ENCODE measurements around the gene LRRN2. TPM values are rescaled to one million over a fixed set of nuclear protein-coding genes. Genes with fewer than 3 reads are reported as not detected.

The LRRN2 gene
- total and polyA plus RNA-seq, 2 donors (not counting 1 experiment from before 2014, with no cell fraction given), result not detected

DNA sequence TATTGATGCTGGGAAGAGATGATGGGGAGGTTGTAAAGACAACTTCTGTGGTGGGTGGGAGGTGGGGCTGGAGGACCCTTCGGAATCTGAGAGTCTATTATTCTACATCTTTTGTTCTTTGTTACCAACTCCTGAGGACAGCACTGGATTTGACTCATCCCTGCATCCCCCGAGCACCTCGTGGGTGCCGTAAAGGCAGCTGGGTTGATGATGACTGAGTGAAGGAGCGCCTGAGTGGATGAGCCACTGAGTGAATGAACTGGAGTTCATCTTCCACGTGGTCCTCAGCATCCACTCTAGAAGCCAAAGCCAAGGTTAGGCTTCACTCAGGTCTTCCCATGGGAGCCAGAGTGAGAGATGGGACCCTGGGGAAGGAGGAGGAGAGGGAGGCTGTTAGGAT, 77.6 kb downstream of the LRRN2 start:
- no peak for DNase-seq (ENCODE audit: low read depth in 2 of 2)
- Histone ChIP-seq H2AFZ (ENCODE audit: low read length) (no peak overlapping the region), H3K4me3 (replicated peaks in 1 of 4; ENCODE audit: control extremely low read depth in 1 of 4, insufficient read depth in 1 of 4, low read depth in 3 of 4, low read length in 4 of 4) (no peak overlapping the region), H4K20me1 (ENCODE audit: control insufficient read depth, extremely low read depth, insufficient read depth, low read length) (no peaks in the 10 kb centered on the region), H3K4me1 (ENCODE audit: control insufficient read depth, extremely low read depth, insufficient read depth, low read length) (no peaks in the 10 kb centered on the region), H3K9me3 (ENCODE audit: control insufficient read depth, insufficient read depth, low read depth, low read length) (no peaks in the 10 kb centered on the region), H3K27me3 (ENCODE audit: control insufficient read depth, insufficient read depth, low read length) (peaks cover 31% of the 10 kb centered on the region), H3K79me2 (ENCODE audit: control insufficient read depth, insufficient read depth, low read length) (no peaks in the 10 kb centered on the region), H3K9ac (ENCODE audit: insufficient read depth, low read length) (no peak overlapping the region), H3K36me3 (ENCODE audit: control insufficient read depth, insufficient read depth, low read length) (no peaks in the 10 kb centered on the region), H3K27ac (ENCODE audit: insufficient read depth, low read length) (no peak overlapping the region), H3K4me2 (ENCODE audit: extremely low read depth, insufficient read depth, low read length) (no peak overlapping the region)
- TF ChIP-seq EZH2 (IDR thresholded peaks at IDR 0.05; ENCODE audit: low read length, missing control alignments) (no peak), CTCF (conservative IDR thresholded peaks at IDR 0.05 in 1 of 2, IDR thresholded peaks at IDR 0.05 in 1 of 2; ENCODE audit: low read depth in 1 of 2, low read length in 2 of 2) (no peak)

- Histone ChIP-seq H3K27me3 (ENCODE audit: control insufficient read depth, insufficient read depth, low read length) (peaks cover 34% of the 10 kb centered on the region), H3K4me3 (replicated peaks in 1 of 4; ENCODE audit: control extremely low read depth in 1 of 4, insufficient read depth in 1 of 4, low read depth in 3 of 4, low read length in 4 of 4) (no peak overlapping the region), H3K4me1 (ENCODE audit: control insufficient read depth, extremely low read depth, insufficient read depth, low read length) (no peaks in the 10 kb centered on the region), H3K36me3 (ENCODE audit: control insufficient read depth, insufficient read depth, low read length) (no peaks in the 10 kb centered on the region), H4K20me1 (ENCODE audit: control insufficient read depth, extremely low read depth, insufficient read depth, low read length) (no peaks in the 10 kb centered on the region), H3K9ac (ENCODE audit: insufficient read depth, low read length) (no peak overlapping the region), H3K9me3 (ENCODE audit: control insufficient read depth, insufficient read depth, low read depth, low read length) (no peaks in the 10 kb centered on the region), H3K79me2 (ENCODE audit: control insufficient read depth, insufficient read depth, low read length) (no peaks in the 10 kb centered on the region), H3K27ac (ENCODE audit: insufficient read depth, low read length) (no peak overlapping the region), H3K4me2 (ENCODE audit: extremely low read depth, insufficient read depth, low read length) (no peak overlapping the region), H2AFZ (ENCODE audit: low read length) (no peak overlapping the region)
- DNase-seq (ENCODE audit: low read depth in 2 of 2), result no peak
- TF ChIP-seq CTCF (conservative IDR thresholded peaks at IDR 0.05 in 1 of 2, IDR thresholded peaks at IDR 0.05 in 1 of 2; ENCODE audit: low read depth in 1 of 2, low read length in 2 of 2), result no peak
- no peak for TF ChIP-seq EZH2 (IDR thresholded peaks at IDR 0.05; ENCODE audit: low read length, missing control alignments)
Observed at GRCh38 chr1:204605791-204606190, 79.7 kb downstream of the LRRN2 start.

DNA sequence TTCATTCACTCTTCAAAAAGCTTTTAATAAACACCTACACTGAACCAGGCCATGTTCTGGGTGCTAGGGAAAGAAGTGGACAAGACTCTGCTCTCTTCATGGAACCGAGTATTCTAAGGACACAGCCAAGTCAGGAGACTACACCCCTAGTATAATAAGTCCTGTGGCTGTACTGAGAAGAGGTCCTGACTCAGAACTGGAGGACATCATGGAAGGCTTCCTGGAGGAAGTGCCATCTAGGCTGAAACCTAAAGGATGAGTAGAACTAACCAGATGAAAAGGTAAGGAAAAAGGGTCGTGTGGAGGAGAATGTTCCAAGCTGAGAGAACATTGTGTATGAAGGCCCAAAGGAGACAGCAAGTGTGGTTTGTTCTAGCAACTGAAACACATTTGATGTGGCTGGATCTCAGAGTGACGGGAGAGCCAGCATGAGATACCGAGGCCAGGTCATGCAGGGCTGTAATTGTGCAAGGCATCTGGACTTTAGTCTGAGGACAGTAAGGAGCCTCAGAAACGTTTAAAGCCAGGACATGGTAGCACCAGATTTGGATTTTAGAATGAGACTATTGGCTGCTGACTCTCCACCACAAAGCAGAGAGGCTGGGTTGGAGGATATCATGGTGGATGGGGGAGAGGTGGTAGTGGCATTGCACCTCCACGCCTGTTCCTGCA, 82.5 kb downstream of the LRRN2 start:
- H3K27me3 ChIP-seq (ENCODE audit: control insufficient read depth, insufficient read depth, low read length), result peaks cover 28% of the 10 kb centered on the region
- no peak overlapping the region for H3K4me3 ChIP-seq (replicated peaks in 1 of 4; ENCODE audit: control extremely low read depth in 1 of 4, insufficient read depth in 1 of 4, low read depth in 3 of 4, low read length in 4 of 4)
- no peak overlapping the region for H3K9ac ChIP-seq (ENCODE audit: insufficient read depth, low read length)
- no peaks in the 10 kb centered on the region for H3K79me2 ChIP-seq (ENCODE audit: control insufficient read depth, insufficient read depth, low read length)
- no peaks in the 10 kb centered on the region for H4K20me1 ChIP-seq (ENCODE audit: control insufficient read depth, extremely low read depth, insufficient read depth, low read length)
- no peaks in the 10 kb centered on the region for H3K9me3 ChIP-seq (ENCODE audit: control insufficient read depth, insufficient read depth, low read depth, low read length)
- H3K36me3 ChIP-seq (ENCODE audit: control insufficient read depth, insufficient read depth, low read length), result no peaks in the 10 kb centered on the region
- no peak for DNase-seq (ENCODE audit: low read depth in 2 of 2)
- H3K4me2 ChIP-seq (ENCODE audit: extremely low read depth, insufficient read depth, low read length), result no peak overlapping the region
- no peaks in the 10 kb centered on the region for H3K4me1 ChIP-seq (ENCODE audit: control insufficient read depth, extremely low read depth, insufficient read depth, low read length)
- TF ChIP-seq EZH2 (IDR thresholded peaks at IDR 0.05; ENCODE audit: low read length, missing control alignments) (no peak), CTCF (conservative IDR thresholded peaks at IDR 0.05 in 1 of 2, IDR thresholded peaks at IDR 0.05 in 1 of 2; ENCODE audit: low read depth in 1 of 2, low read length in 2 of 2) (no peak)
- no peak overlapping the region for H3K27ac ChIP-seq (ENCODE audit: insufficient read depth, low read length)
- H2AFZ ChIP-seq (ENCODE audit: low read length), result no peak overlapping the region
